ENCODE data around the gene KCNH1. TPM values are rescaled to one million over a fixed set of nuclear protein-coding genes. Genes with fewer than 3 reads are reported as not detected.

KCNH1 gene
- total RNA-seq, 1 donor from 2014 or later, result 0.21 TPM

- Mint-ChIP-seq H3K4me1 (peaks cover 6% of the 10 kb centered on the region), H3K27me3 (ENCODE audit: low read depth) (no peaks in the 10 kb centered on the region), H3K4me3 (no peak overlapping the region), H3K27ac (ENCODE audit: unreplicated experiment) (no peak overlapping the region), H3K36me3 (ENCODE audit: low read depth) (no peaks in the 10 kb centered on the region), H3K9me3 (no peaks in the 10 kb centered on the region)
- no peak for TF ChIP-seq CTCF (conservative IDR thresholded peaks at IDR 0.05)
- DNase-seq (ENCODE audit: low read depth, low spot score), result no peak
Observed at GRCh38 chr1:211101481-211101880, 32.5 kb downstream of the KCNH1 start.

GRCh38 chr1:211099393-211099792 is 34.6 kb downstream of the KCNH1 start:
- Mint-ChIP-seq H3K27ac (ENCODE audit: unreplicated experiment) (no peak overlapping the region), H3K27me3 (ENCODE audit: low read depth) (no peaks in the 10 kb centered on the region), H3K4me1 (peaks cover 6% of the 10 kb centered on the region), H3K36me3 (ENCODE audit: low read depth) (no peaks in the 10 kb centered on the region), H3K4me3 (no peak overlapping the region), H3K9me3 (no peaks in the 10 kb centered on the region)
- DNase-seq (ENCODE audit: low read depth, low spot score), result no peak
- no peak for TF ChIP-seq CTCF (conservative IDR thresholded peaks at IDR 0.05)

GRCh38 chr1:211095381-211095780 is 38.6 kb downstream of the KCNH1 start:
- Mint-ChIP-seq H3K9me3 (no peaks in the 10 kb centered on the region), H3K4me1 (no peaks in the 10 kb centered on the region), H3K27ac (ENCODE audit: unreplicated experiment) (no peak overlapping the region), H3K27me3 (ENCODE audit: low read depth) (peaks cover 2% of the 10 kb centered on the region), H3K4me3 (no peak overlapping the region), H3K36me3 (ENCODE audit: low read depth) (no peaks in the 10 kb centered on the region)
- DNase-seq (ENCODE audit: low read depth, low spot score), result no peak
- no peak for TF ChIP-seq CTCF (conservative IDR thresholded peaks at IDR 0.05)

- H3K4me1 Mint-ChIP-seq, result no peaks in the 10 kb centered on the region
- DNase-seq (ENCODE audit: low read depth, low spot score), result no peak
- no peak for TF ChIP-seq CTCF (conservative IDR thresholded peaks at IDR 0.05)
- H3K9me3 Mint-ChIP-seq, result no peaks in the 10 kb centered on the region
- no peak overlapping the region for H3K27ac Mint-ChIP-seq (ENCODE audit: unreplicated experiment)
- no peak overlapping the region for H3K4me3 Mint-ChIP-seq
- H3K27me3 Mint-ChIP-seq (ENCODE audit: low read depth), result peaks cover 2% of the 10 kb centered on the region
- H3K36me3 Mint-ChIP-seq (ENCODE audit: low read depth), result no peaks in the 10 kb centered on the region
Observed at GRCh38 chr1:211092955-211093354, 41.0 kb downstream of the KCNH1 start.

GRCh38 chr1:211091867-211092266 is 42.1 kb downstream of the KCNH1 start:
- H3K27ac Mint-ChIP-seq (ENCODE audit: unreplicated experiment), result no peak overlapping the region
- H3K9me3 Mint-ChIP-seq, result no peaks in the 10 kb centered on the region
- no peaks in the 10 kb centered on the region for H3K4me1 Mint-ChIP-seq
- TF ChIP-seq CTCF (conservative IDR thresholded peaks at IDR 0.05), result no peak
- H3K4me3 Mint-ChIP-seq, result no peak overlapping the region
- H3K27me3 Mint-ChIP-seq (ENCODE audit: low read depth), result peaks cover 2% of the 10 kb centered on the region
- no peaks in the 10 kb centered on the region for H3K36me3 Mint-ChIP-seq (ENCODE audit: low read depth)
- no peak for DNase-seq (ENCODE audit: low read depth, low spot score)

GRCh38 chr1:211089536-211089935 is 44.4 kb downstream of the KCNH1 start:
- Mint-ChIP-seq H3K27ac (ENCODE audit: unreplicated experiment) (no peak overlapping the region), H3K9me3 (no peaks in the 10 kb centered on the region), H3K27me3 (ENCODE audit: low read depth) (peaks cover 2% of the 10 kb centered on the region), H3K4me1 (no peaks in the 10 kb centered on the region), H3K36me3 (ENCODE audit: low read depth) (no peaks in the 10 kb centered on the region), H3K4me3 (no peak overlapping the region)
- no peak for DNase-seq (ENCODE audit: low read depth, low spot score)
- TF ChIP-seq CTCF (conservative IDR thresholded peaks at IDR 0.05), result no peak

Measured in neural crest cell (in vitro differentiated cells).